ENCODE results near the gene CCDC85B. TPM values are rescaled to one million over a fixed set of nuclear protein-coding genes. Genes with fewer than 3 reads are reported as not detected.
A peak's percentile ranks its signal among the peaks of the same experiment; 100 is the strongest.

Gene CCDC85B
- total and polyA plus RNA-seq, 2 of the 13 experiments (the other 11 are each of a cell fraction or from before 2014, with no cell fraction given) = 8.2 to 19.5 TPM

- TF ChIP-seq RBAK (CRISPR knock-in tag; IDR thresholded peaks at IDR 0.05) (no peak), NFATC3 (CRISPR knock-in tag; IDR thresholded peaks at IDR 0.05) (no peak), ZNF18 (CRISPR knock-in tag; IDR thresholded peaks at IDR 0.05; ENCODE audit: insufficient replicate concordance) (no peak), YEATS4 (CRISPR knock-in tag; IDR thresholded peaks at IDR 0.05; ENCODE audit: borderline replicate concordance) (no peak), ZNF766 (CRISPR knock-in tag; IDR thresholded peaks at IDR 0.05; ENCODE audit: borderline replicate concordance) (0 out of 2 replicates have a peak, but pooled peaks have one; percentile 55), POGK (CRISPR knock-in tag; conservative IDR thresholded peaks at IDR 0.05) (peak; percentile 68), ZNF251 (CRISPR knock-in tag; IDR thresholded peaks at IDR 0.05) (no peak), NFKBIZ (CRISPR knock-in tag; IDR thresholded peaks at IDR 0.05) (no peak), ZSCAN5A (CRISPR knock-in tag; IDR thresholded peaks at IDR 0.05; ENCODE audit: borderline replicate concordance) (peak; percentile 27; the same call in 1 of the 2 replicates), MNT (IDR thresholded peaks at IDR 0.05) (no peak), BCL6 (CRISPR knock-in tag; IDR thresholded peaks at IDR 0.05) (peak; percentile 78), ZNF549 (CRISPR knock-in tag; IDR thresholded peaks at IDR 0.05) (no peak), ELK4 (CRISPR knock-in tag; IDR thresholded peaks at IDR 0.05; ENCODE audit: borderline replicate concordance) (no peak), CBX2 (IDR thresholded peaks at IDR 0.05; ENCODE audit: low read depth, low read length) (no peak), CBX2 (CRISPR knock-in tag; IDR thresholded peaks at IDR 0.05; ENCODE audit: low read depth) (no peak), ZNF207 (IDR thresholded peaks at IDR 0.05; ENCODE audit: borderline replicate concordance) (no peak), THAP7 (CRISPR knock-in tag; IDR thresholded peaks at IDR 0.05) (no peak), MXD1 (CRISPR knock-in tag; IDR thresholded peaks at IDR 0.05) (0 out of 2 replicates have a peak, but pooled peaks have one; percentile 9)
Observed at GRCh38 chr11:65919141-65919572, 28.7 kb downstream of the CCDC85B start, which contains the start of gene DRAP1 (continued).

All from HepG2 (cell line).